Measurements from ENCODE around the gene GOT1. TPM values are rescaled to one million over a fixed set of nuclear protein-coding genes. Genes with fewer than 3 reads are reported as not detected.

The GOT1 gene
- total RNA-seq, 1 experiment from 2014 or later: 56.8 TPM

DNA sequence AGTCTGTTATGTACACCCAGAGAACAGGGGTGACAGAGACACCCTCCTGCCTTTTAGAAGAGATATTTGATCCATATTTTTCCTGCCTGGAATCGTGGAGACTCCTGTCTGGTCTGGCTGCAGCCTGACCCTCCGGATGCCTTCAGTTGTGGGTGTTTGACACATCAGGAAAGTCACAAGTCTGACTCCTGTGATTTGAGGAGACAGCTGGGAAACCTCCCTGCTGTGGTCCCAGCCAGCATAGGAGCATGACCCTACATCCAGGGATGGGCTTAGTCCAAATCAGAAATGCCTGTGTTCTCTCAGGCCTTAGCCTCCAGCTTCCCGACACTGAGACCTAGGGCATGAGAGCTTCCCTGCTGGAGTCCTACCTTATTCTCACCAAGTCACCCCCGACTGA is 43.4 kb downstream of the GOT1 start:
- H3K4me1 Mint-ChIP-seq: peaks cover 18% of the 10 kb centered on the region
- no peak for ATAC-seq

GRCh38 chr10:99382176-99382575 is 48.2 kb downstream of the GOT1 start:
- TF ChIP-seq NFE2L1 (CRISPR knock-in tag; IDR thresholded peaks at IDR 0.05) (no peak), NFATC4 (CRISPR knock-in tag; IDR thresholded peaks at IDR 0.05) (no peak), E2F4 (CRISPR knock-in tag; IDR thresholded peaks at IDR 0.05; ENCODE audit: borderline replicate concordance, low read depth) (no peak), EMX1 (CRISPR knock-in tag; IDR thresholded peaks at IDR 0.05) (no peak), ESRRA (CRISPR knock-in tag; IDR thresholded peaks at IDR 0.05; ENCODE audit: borderline replicate concordance) (no peak), ZNF396 (CRISPR knock-in tag; IDR thresholded peaks at IDR 0.05; ENCODE audit: borderline replicate concordance) (no peak), CBFB (CRISPR knock-in tag; IDR thresholded peaks at IDR 0.05; ENCODE audit: low read depth) (no peak), MXD4 (CRISPR knock-in tag; IDR thresholded peaks at IDR 0.05; ENCODE audit: borderline replicate concordance) (no peak)
- TF ChIP-seq, protein P1, sequence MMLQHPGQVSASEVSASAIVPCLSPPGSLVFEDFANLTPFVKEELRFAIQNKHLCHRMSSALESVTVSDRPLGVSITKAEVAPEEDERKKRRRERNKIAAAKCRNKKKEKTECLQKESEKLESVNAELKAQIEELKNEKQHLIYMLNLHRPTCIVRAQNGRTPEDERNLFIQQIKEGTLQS (CRISPR knock-in tag; conservative IDR thresholded peaks at IDR 0.05): no peak
- ChIA-PET POLR2A (no interaction called here), CTCF (no interaction called here)
- Mint-ChIP-seq H3K4me1 (peaks cover 14% of the 10 kb centered on the region), H3K36me3 (no peaks in the 10 kb centered on the region), H3K4me3 (no peak overlapping the region), H3K27me3 (ENCODE audit: low read depth) (no peaks in the 10 kb centered on the region), H3K9me3 (no peaks in the 10 kb centered on the region), H3K27ac (no peak overlapping the region)
- ATAC-seq (no peak), DNase-seq (ENCODE audit: low spot score) (no peak)

More for the DNA sequence above, 43.4 kb downstream of the GOT1 start:
- no peak for DNase-seq (ENCODE audit: low spot score)
- ChIA-PET POLR2A (no interaction called here), CTCF (no interaction called here)
- Mint-ChIP-seq H3K4me3 (no peak overlapping the region), H3K27me3 (ENCODE audit: low read depth) (no peaks in the 10 kb centered on the region), H3K27ac (no peak overlapping the region), H3K9me3 (no peaks in the 10 kb centered on the region), H3K36me3 (no peaks in the 10 kb centered on the region)
- TF ChIP-seq, protein P2, sequence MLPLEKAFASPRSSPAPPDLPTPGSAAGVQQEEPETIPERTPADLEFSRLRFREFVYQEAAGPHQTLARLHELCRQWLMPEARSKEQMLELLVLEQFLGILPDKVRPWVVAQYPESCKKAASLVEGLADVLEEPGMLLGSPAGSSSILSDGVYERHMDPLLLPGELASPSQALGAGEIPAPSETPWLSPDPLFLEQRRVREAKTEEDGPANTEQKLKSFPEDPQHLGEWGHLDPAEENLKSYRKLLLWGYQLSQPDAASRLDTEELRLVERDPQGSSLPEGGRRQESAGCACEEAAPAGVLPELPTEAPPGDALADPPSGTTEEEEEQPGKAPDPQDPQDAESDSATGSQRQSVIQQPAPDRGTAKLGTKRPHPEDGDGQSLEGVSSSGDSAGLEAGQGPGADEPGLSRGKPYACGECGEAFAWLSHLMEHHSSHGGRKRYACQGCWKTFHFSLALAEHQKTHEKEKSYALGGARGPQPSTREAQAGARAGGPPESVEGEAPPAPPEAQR (CRISPR knock-in tag; IDR thresholded peaks at IDR 0.05): no peak
- TF ChIP-seq MXD4 (CRISPR knock-in tag; IDR thresholded peaks at IDR 0.05; ENCODE audit: borderline replicate concordance) (no peak), HMGA2 (CRISPR knock-in tag; IDR thresholded peaks at IDR 0.05) (no peak), SMAD4 (CRISPR knock-in tag; IDR thresholded peaks at IDR 0.05) (no peak), CREM (CRISPR knock-in tag; IDR thresholded peaks at IDR 0.05) (no peak), JAZF1 (CRISPR knock-in tag; IDR thresholded peaks at IDR 0.05) (no peak), ZNF423 (CRISPR knock-in tag; IDR thresholded peaks at IDR 0.05) (no peak), USF1 (CRISPR knock-in tag; IDR thresholded peaks at IDR 0.05) (no peak), JUN (CRISPR knock-in tag; IDR thresholded peaks at IDR 0.05) (no peak), MYBL2 (CRISPR knock-in tag; IDR thresholded peaks at IDR 0.05) (no peak), ZNF219 (CRISPR knock-in tag; IDR thresholded peaks at IDR 0.05; ENCODE audit: borderline replicate concordance) (no peak), GTF2I (CRISPR knock-in tag; conservative IDR thresholded peaks at IDR 0.05) (no peak)
- TF ChIP-seq, protein P3, sequence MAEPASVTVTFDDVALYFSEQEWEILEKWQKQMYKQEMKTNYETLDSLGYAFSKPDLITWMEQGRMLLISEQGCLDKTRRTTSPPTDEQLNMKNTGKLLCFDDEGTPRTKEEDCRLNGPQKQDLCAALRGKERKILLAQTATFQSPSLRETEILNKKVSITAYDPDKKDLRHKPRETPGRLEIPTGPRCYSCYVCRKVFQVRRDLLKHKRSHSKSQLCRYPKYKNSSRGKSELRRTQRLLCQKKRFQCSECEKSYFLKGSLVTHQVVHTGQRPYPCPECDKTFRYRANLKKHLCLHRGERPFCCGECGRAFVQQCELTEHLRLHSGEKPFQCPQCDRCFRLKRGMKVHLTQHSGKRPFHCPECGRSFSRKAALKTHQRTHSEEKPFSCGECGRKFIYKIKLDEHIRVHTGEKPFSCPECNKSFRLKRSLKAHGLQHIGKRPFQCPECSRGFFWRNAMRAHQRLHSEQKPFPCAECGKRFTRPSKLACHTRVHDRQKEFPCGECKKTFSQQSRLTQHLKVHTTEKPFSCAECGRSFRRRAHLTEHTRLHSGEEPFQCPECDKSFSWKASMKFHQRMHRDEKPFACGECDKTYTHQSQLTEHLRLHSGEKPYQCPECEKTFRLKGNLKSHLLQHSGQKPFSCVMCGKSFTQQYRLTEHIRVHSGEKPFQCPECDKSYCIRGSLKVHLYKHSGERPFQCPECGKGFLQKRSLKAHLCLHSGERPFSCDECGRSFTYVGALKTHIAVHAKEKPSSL (CRISPR knock-in tag; conservative IDR thresholded peaks at IDR 0.05): no peak
- TF ChIP-seq, protein P4, sequence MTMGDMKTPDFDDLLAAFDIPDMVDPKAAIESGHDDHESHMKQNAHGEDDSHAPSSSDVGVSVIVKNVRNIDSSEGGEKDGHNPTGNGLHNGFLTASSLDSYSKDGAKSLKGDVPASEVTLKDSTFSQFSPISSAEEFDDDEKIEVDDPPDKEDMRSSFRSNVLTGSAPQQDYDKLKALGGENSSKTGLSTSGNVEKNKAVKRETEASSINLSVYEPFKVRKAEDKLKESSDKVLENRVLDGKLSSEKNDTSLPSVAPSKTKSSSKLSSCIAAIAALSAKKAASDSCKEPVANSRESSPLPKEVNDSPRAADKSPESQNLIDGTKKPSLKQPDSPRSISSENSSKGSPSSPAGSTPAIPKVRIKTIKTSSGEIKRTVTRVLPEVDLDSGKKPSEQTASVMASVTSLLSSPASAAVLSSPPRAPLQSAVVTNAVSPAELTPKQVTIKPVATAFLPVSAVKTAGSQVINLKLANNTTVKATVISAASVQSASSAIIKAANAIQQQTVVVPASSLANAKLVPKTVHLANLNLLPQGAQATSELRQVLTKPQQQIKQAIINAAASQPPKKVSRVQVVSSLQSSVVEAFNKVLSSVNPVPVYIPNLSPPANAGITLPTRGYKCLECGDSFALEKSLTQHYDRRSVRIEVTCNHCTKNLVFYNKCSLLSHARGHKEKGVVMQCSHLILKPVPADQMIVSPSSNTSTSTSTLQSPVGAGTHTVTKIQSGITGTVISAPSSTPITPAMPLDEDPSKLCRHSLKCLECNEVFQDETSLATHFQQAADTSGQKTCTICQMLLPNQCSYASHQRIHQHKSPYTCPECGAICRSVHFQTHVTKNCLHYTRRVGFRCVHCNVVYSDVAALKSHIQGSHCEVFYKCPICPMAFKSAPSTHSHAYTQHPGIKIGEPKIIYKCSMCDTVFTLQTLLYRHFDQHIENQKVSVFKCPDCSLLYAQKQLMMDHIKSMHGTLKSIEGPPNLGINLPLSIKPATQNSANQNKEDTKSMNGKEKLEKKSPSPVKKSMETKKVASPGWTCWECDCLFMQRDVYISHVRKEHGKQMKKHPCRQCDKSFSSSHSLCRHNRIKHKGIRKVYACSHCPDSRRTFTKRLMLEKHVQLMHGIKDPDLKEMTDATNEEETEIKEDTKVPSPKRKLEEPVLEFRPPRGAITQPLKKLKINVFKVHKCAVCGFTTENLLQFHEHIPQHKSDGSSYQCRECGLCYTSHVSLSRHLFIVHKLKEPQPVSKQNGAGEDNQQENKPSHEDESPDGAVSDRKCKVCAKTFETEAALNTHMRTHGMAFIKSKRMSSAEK (CRISPR knock-in tag; IDR thresholded peaks at IDR 0.05; ENCODE audit: borderline replicate concordance): no peak
